ENCODE measurements around the gene SLC2A9.

SLC2A9 gene

GRCh38 chr4:10041036-10041435 lies 19.7 kb upstream of the SLC2A9 start:
- TF ChIP-seq CTCF (IDR thresholded peaks at IDR 0.05; ENCODE audit: insufficient read depth, missing control alignments): no peak
- FAIRE-seq: no peak
- DNase-seq (ENCODE audit: insufficient read length, low spot score): no peak

- TF ChIP-seq CTCF (IDR thresholded peaks at IDR 0.05; ENCODE audit: insufficient read depth, missing control alignments): no peak
- FAIRE-seq (no peak), DNase-seq (ENCODE audit: insufficient read length, low spot score) (no peak)
Observed at GRCh38 chr4:10040049-10040892, 19.0 kb upstream of the SLC2A9 start.

DNA sequence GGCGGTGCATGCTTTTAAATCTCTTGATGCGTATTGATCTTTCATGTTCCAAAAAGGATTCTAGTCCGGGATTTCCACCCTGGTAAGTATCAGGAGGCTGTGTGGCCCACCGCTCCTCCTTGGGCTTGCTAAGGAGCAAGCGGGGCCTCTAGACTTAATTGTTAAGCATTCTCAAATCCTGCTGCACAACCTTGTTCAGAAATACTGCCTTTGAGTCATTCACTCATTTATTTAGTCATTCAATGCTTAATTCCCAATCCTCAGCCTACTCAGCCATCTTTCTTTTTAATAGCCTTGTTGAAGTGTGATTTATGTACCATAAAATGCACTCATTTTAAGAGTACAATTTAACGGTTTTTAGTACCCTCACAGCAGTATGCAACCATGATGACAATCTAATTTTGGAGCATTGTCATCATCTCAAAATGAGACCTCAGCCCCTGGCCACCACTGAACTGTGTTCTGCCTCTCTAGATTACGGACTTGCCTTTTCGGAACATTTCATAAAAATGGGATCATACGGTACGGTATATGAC lies 15.6 kb upstream of the SLC2A9 start:
- FAIRE-seq: no peak

GRCh38 chr4:10035130-10035529 lies 13.8 kb upstream of the SLC2A9 start:
- no peak for DNase-seq (ENCODE audit: insufficient read length, low spot score)
- FAIRE-seq: no peak
- no peak for TF ChIP-seq CTCF (IDR thresholded peaks at IDR 0.05; ENCODE audit: insufficient read depth, missing control alignments)

More for the DNA sequence above, 15.6 kb upstream of the SLC2A9 start:
- no peak for TF ChIP-seq CTCF (IDR thresholded peaks at IDR 0.05; ENCODE audit: insufficient read depth, missing control alignments)
- no peak for DNase-seq (ENCODE audit: insufficient read length, low spot score)

GRCh38 chr4:10034612-10035104 lies 13.4 kb upstream of the SLC2A9 start:
- DNase-seq (ENCODE audit: insufficient read length, low spot score): no peak
- no peak for FAIRE-seq
- TF ChIP-seq CTCF (IDR thresholded peaks at IDR 0.05; ENCODE audit: insufficient read depth, missing control alignments): no peak

- TF ChIP-seq CTCF (IDR thresholded peaks at IDR 0.05; ENCODE audit: insufficient read depth, missing control alignments): no peak
- no peak for DNase-seq (ENCODE audit: insufficient read length, low spot score)
- FAIRE-seq: no peak
Observed at GRCh38 chr4:10034136-10034535, 12.8 kb upstream of the SLC2A9 start.
